ENCODE results near the gene VPS37C.

The VPS37C gene

GRCh38 chr11:61131586-61131985 is 29.6 kb downstream of the VPS37C start:
- DNase-seq = no peak

GRCh38 chr11:61131186-61131585 is 30.0 kb downstream of the VPS37C start:
- DNase-seq = no peak

- no peak for DNase-seq
Observed at GRCh38 chr11:61129639-61130523, 31.3 kb downstream of the VPS37C start.

- no peak for DNase-seq
Observed at GRCh38 chr11:61128947-61129638, 32.1 kb downstream of the VPS37C start.

- no peak for DNase-seq
Observed at GRCh38 chr11:61127991-61128390, 33.2 kb downstream of the VPS37C start.

- DNase-seq = no peak
Observed at GRCh38 chr11:61126256-61126655, 35.0 kb downstream of the VPS37C start.

GRCh38 chr11:61125310-61125684 is 35.9 kb downstream of the VPS37C start:
- no peak for DNase-seq

GRCh38 chr11:61124574-61125309 is 36.5 kb downstream of the VPS37C start:
- DNase-seq = no peak

GRCh38 chr11:61123775-61124571 is 37.3 kb downstream of the VPS37C start:
- DNase-seq = no peak

GRCh38 chr11:61122761-61123160 is 38.5 kb downstream of the VPS37C start:
- DNase-seq = no peak

- no peak for DNase-seq
Observed at GRCh38 chr11:61121917-61122316, 39.3 kb downstream of the VPS37C start.

GRCh38 chr11:61121192-61121831 is 39.9 kb downstream of the VPS37C start:
- DNase-seq = no peak

- DNase-seq = no peak
Observed at GRCh38 chr11:61120706-61121191, 40.5 kb downstream of the VPS37C start.

- DNase-seq = no peak
Observed at GRCh38 chr11:61120099-61120705, 41.0 kb downstream of the VPS37C start.

GRCh38 chr11:61119571-61119970 is 41.7 kb downstream of the VPS37C start:
- no peak for DNase-seq

GRCh38 chr11:61119055-61119454 is 42.2 kb downstream of the VPS37C start:
- no peak for DNase-seq

GRCh38 chr11:61118406-61118805 is 42.8 kb downstream of the VPS37C start:
- no peak for DNase-seq

GRCh38 chr11:61118004-61118403 is 43.2 kb downstream of the VPS37C start:
- no peak for DNase-seq

GRCh38 chr11:61117168-61117520 is 44.1 kb downstream of the VPS37C start:
- DNase-seq = no peak

GRCh38 chr11:61116426-61117167 is 44.6 kb downstream of the VPS37C start:
- DNase-seq = no peak
